Astrocyte (in vitro differentiated cells and primary cell): ENCODE data around the gene BOD1. TPM values are rescaled to one million over a fixed set of nuclear protein-coding genes. Genes with fewer than 3 reads are reported as not detected.

ENCODE experiments used
- DNase-seq: peaks from one replicate; pipeline ENCODE4 v3.0.0-alpha.2; 2010; ENCODE audit warnings: low read depth
- FAIRE-seq: peaks from 2 replicates; lab custom pipeline; 2011; peaks lifted over from hg19 to GRCh38; lab: Jason Lieb, UNC
- H2AFZ ChIP-seq: 2 replicates; pipeline ENCODE4 v1.6.0; 2012; ENCODE audit warnings: low read depth, low read length, inconsistent platforms
- H3K27ac ChIP-seq: 2 replicates; pipeline ENCODE4 v1.5.1; 2011; ENCODE audit warnings: low read depth, low read length, inconsistent platforms
- H3K27me3 ChIP-seq: 2 replicates; pipeline ENCODE4 v1.6.0; 2011; ENCODE audit warnings: low read length, inconsistent platforms; ENCODE audit not compliant: insufficient read depth
- H3K36me3 ChIP-seq: 2 replicates; pipeline ENCODE4 v1.5.1; 2011; ENCODE audit warnings: low read length, inconsistent platforms; ENCODE audit not compliant: insufficient read depth
- H3K4me1 ChIP-seq: 2 replicates; pipeline ENCODE4 v1.5.1; 2011; ENCODE audit warnings: low read length, inconsistent platforms; ENCODE audit not compliant: insufficient read depth
- H3K4me2 ChIP-seq: 2 replicates; pipeline ENCODE4 v1.6.0; 2012; ENCODE audit warnings: low read length, inconsistent platforms
- H3K4me3 ChIP-seq: 2 replicates; pipeline ENCODE4 v1.5.1; 2011; ENCODE audit warnings: low read depth, mild to moderate bottlenecking, low read length, inconsistent platforms; ENCODE audit not compliant: insufficient read depth
- H3K79me2 ChIP-seq: 2 replicates; pipeline ENCODE4 v1.6.0; 2012; ENCODE audit warnings: mild to moderate bottlenecking, low read length, inconsistent platforms; ENCODE audit not compliant: insufficient read depth
- H3K9ac ChIP-seq: 2 replicates; pipeline ENCODE4 v1.6.0; 2012; ENCODE audit warnings: mild to moderate bottlenecking, low read length, inconsistent platforms
- H3K9me3 ChIP-seq: 2 replicates; pipeline ENCODE4 v1.5.1; 2012; ENCODE audit warnings: low read depth, mild to moderate bottlenecking, low read length, inconsistent platforms; ENCODE audit not compliant: insufficient read depth
- H4K20me1 ChIP-seq: 2 replicates; pipeline ENCODE4 v1.6.0; 2012; ENCODE audit warnings: low read length, inconsistent platforms; ENCODE audit not compliant: insufficient read depth
- H3K27ac Mint-ChIP-seq: one replicate; pipeline ENCODE4 v1.8.0; 2021; ENCODE audit warnings: mild to moderate bottlenecking, mixed read lengths; ENCODE audit not compliant: unreplicated experiment
- H3K27me3 Mint-ChIP-seq: one replicate; pipeline ENCODE4 v1.8.0; 2021; ENCODE audit warnings: low read depth, mixed read lengths; ENCODE audit not compliant: unreplicated experiment
- H3K36me3 Mint-ChIP-seq: one replicate; pipeline ENCODE4 v1.8.0; 2021; ENCODE audit warnings: low read depth, mixed read lengths; ENCODE audit not compliant: unreplicated experiment
- H3K4me1 Mint-ChIP-seq: one replicate; pipeline ENCODE4 v1.8.0; 2021; ENCODE audit warnings: low read depth, mixed read lengths; ENCODE audit not compliant: unreplicated experiment
- H3K4me3 Mint-ChIP-seq: one replicate; pipeline ENCODE4 v1.8.0; 2021; ENCODE audit warnings: mild to moderate bottlenecking, moderate library complexity, mixed read lengths; ENCODE audit not compliant: unreplicated experiment
- H3K9me3 Mint-ChIP-seq: one replicate; pipeline ENCODE4 v1.8.0; 2021; ENCODE audit warnings: mild to moderate bottlenecking, mixed read lengths; ENCODE audit not compliant: unreplicated experiment
- CTCF ChIP-seq: IDR thresholded peaks from 2 replicates; pipeline ENCODE4 v1.5.1; 2011; ENCODE audit warnings: low read depth, mild to moderate bottlenecking, inconsistent platforms, low read length, moderate library complexity; ENCODE audit not compliant: insufficient read depth
- EZH2 ChIP-seq: IDR thresholded peaks from 2 replicates; pipeline ENCODE4 v1.6.1; 2012; ENCODE audit warnings: mild to moderate bottlenecking, low read length, inconsistent platforms; ENCODE audit not compliant: insufficient read depth
- total RNA-seq: library from RNA; stranded (reverse); gene quantifications from 2 replicates; pipeline ENCODE4 v1.2.1, GENCODE V29; 2021

BOD1 gene
- total RNA-seq, 1 donor from 2014 or later, result 76.8 TPM

GRCh38 chr5:173577166-173577565 is 39.3 kb downstream of the BOD1 start:
- FAIRE-seq, result no peak

GRCh38 chr5:173575985-173576384 is 40.5 kb downstream of the BOD1 start:
- Histone ChIP-seq H3K27ac (no peak overlapping the region), H4K20me1 (no peaks in the 10 kb centered on the region), H3K4me3 (no peak overlapping the region), H2AFZ (no peak overlapping the region), H3K79me2 (no peaks in the 10 kb centered on the region), H3K36me3 (no peaks in the 10 kb centered on the region), H3K4me1 (no peaks in the 10 kb centered on the region), H3K4me2 (no peak overlapping the region), H3K9me3 (peaks cover 5% of the 10 kb centered on the region), H3K9ac (no peak overlapping the region), H3K27me3 (peaks cover 2% of the 10 kb centered on the region)
- TF ChIP-seq CTCF (no peak), EZH2 (no peak)
- Mint-ChIP-seq H3K27me3 (peaks cover 24% of the 10 kb centered on the region), H3K36me3 (peaks cover 5% of the 10 kb centered on the region), H3K27ac (no peak overlapping the region), H3K4me1 (peaks cover 2% of the 10 kb centered on the region), H3K9me3 (peaks cover 22% of the 10 kb centered on the region), H3K4me3 (no peak overlapping the region)
- DNase-seq, result no peak
- FAIRE-seq, result no peak

More at GRCh38 chr5:173577166-173577565, 39.3 kb downstream of the BOD1 start:
- no peak for TF ChIP-seq EZH2
- Histone ChIP-seq H4K20me1 (no peaks in the 10 kb centered on the region), H2AFZ (no peak overlapping the region), H3K27ac (no peak overlapping the region), H3K4me3 (no peak overlapping the region), H3K9me3 (peaks cover 5% of the 10 kb centered on the region), H3K4me1 (no peaks in the 10 kb centered on the region), H3K27me3 (peaks cover 2% of the 10 kb centered on the region), H3K4me2 (no peak overlapping the region), H3K79me2 (no peaks in the 10 kb centered on the region), H3K36me3 (no peaks in the 10 kb centered on the region), H3K9ac (no peak overlapping the region)
- peaks cover 5% of the 10 kb centered on the region for H3K4me1 Mint-ChIP-seq
- peaks cover 22% of the 10 kb centered on the region for H3K27me3 Mint-ChIP-seq
- H3K27ac Mint-ChIP-seq, result no peak overlapping the region
- peaks cover 19% of the 10 kb centered on the region for H3K9me3 Mint-ChIP-seq
- DNase-seq, result no peak
- H3K36me3 Mint-ChIP-seq, result peaks cover 5% of the 10 kb centered on the region
- no peak overlapping the region for H3K4me3 Mint-ChIP-seq

- Histone ChIP-seq H3K36me3 (no peaks in the 10 kb centered on the region), H3K79me2 (no peaks in the 10 kb centered on the region), H3K4me1 (no peaks in the 10 kb centered on the region), H2AFZ (no peak overlapping the region), H3K9ac (no peak overlapping the region), H3K27ac (no peak overlapping the region), H3K27me3 (peaks cover 2% of the 10 kb centered on the region), H3K9me3 (peaks cover 5% of the 10 kb centered on the region), H3K4me3 (no peak overlapping the region), H3K4me2 (no peak overlapping the region), H4K20me1 (no peaks in the 10 kb centered on the region)
- TF ChIP-seq CTCF, result no peak
- TF ChIP-seq EZH2, result no peak
- H3K4me3 Mint-ChIP-seq, result no peak overlapping the region
- H3K36me3 Mint-ChIP-seq, result peaks cover 5% of the 10 kb centered on the region
- H3K9me3 Mint-ChIP-seq, result peaks cover 23% of the 10 kb centered on the region
- DNase-seq (no peak), FAIRE-seq (no peak)
- peaks cover 26% of the 10 kb centered on the region for H3K27me3 Mint-ChIP-seq
- H3K27ac Mint-ChIP-seq, result no peak overlapping the region
- peaks cover 2% of the 10 kb centered on the region for H3K4me1 Mint-ChIP-seq
Measured at GRCh38 chr5:173574983-173575382, 41.5 kb downstream of the BOD1 start.
